Middle frontal gyrus (tissue), 1 donor: ENCODE results near the gene RELN.

Experiments
- DNase-seq: peaks from one replicate; pipeline ENCODE4 v3.0.0-alpha.2; 2015; ENCODE audit warnings: low spot score; ENCODE audit errors: extremely low spot score

RELN gene

GRCh38 chr7:103990991-103991390, 1.5 kb upstream of the RELN start:
- no peak for DNase-seq

GRCh38 chr7:103989785-103990767, 618 bp upstream of the RELN start:
- DNase-seq: no peak

- DNase-seq: no peak
Observed at GRCh38 chr7:103988468-103989199, 824 bp downstream of the RELN start.

GRCh38 chr7:103987451-103987850, 2.0 kb downstream of the RELN start:
- DNase-seq: no peak

- DNase-seq: no peak
Observed at GRCh38 chr7:103985565-103986126, 3.8 kb downstream of the RELN start.

GRCh38 chr7:103984050-103984449, 5.4 kb downstream of the RELN start:
- DNase-seq: no peak

- no peak for DNase-seq
Observed at GRCh38 chr7:103983201-103983977, 6.1 kb downstream of the RELN start.

- no peak for DNase-seq
Observed at GRCh38 chr7:103981003-103981423, 8.4 kb downstream of the RELN start.

GRCh38 chr7:103972779-103973434, 16.6 kb downstream of the RELN start:
- DNase-seq: no peak

GRCh38 chr7:103967401-103967800, 22.1 kb downstream of the RELN start:
- DNase-seq: no peak

GRCh38 chr7:103966593-103967277, 22.7 kb downstream of the RELN start:
- DNase-seq: no peak

- DNase-seq: no peak
Observed at GRCh38 chr7:103964269-103964668, 25.2 kb downstream of the RELN start.

GRCh38 chr7:103962070-103962469, 27.4 kb downstream of the RELN start:
- DNase-seq: no peak

GRCh38 chr7:103958284-103958818, 31.1 kb downstream of the RELN start:
- DNase-seq: no peak

GRCh38 chr7:103955985-103956384, 33.5 kb downstream of the RELN start:
- DNase-seq: no peak

- no peak for DNase-seq
Observed at GRCh38 chr7:103952408-103952807, 37.0 kb downstream of the RELN start.

- DNase-seq: no peak
Observed at GRCh38 chr7:103951311-103951710, 38.1 kb downstream of the RELN start.

- DNase-seq: no peak
Observed at GRCh38 chr7:103949374-103949773, 40.1 kb downstream of the RELN start.

GRCh38 chr7:103947026-103947655, 42.3 kb downstream of the RELN start:
- no peak for DNase-seq
